Activated gamma-delta T cell treated with anti-CD3 and anti-CD28 coated beads, Interleukin-2, amount 50 U/mL, for 16 hours (primary cell): ENCODE measurements around the gene PLCB2.

Source experiments
- DNase-seq: peaks from one replicate; pipeline ENCODE4 v3.0.0-alpha.2; 2020; ENCODE audit warnings: low read depth

Gene PLCB2

DNA sequence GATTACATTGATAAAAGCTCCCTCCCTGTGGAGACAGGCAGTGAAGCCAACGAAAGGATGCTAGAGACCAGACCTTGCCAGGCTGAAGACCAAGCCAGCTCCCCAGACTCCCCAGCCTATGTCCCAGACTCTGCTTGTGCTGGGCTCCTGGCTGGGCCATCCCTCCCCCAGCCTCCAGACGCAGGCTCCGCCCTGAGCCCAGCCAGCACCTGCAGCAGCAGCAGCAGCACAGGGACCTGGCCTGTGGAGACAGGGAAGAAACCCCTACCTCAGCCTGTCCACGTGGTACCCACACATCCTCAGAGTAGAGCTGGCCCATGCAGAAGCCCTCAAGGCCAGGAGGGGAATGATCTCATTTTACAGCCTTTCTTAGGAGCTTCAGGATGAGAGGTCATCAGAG is 38.1 kb downstream of the PLCB2 start:
- no peak for DNase-seq

DNA sequence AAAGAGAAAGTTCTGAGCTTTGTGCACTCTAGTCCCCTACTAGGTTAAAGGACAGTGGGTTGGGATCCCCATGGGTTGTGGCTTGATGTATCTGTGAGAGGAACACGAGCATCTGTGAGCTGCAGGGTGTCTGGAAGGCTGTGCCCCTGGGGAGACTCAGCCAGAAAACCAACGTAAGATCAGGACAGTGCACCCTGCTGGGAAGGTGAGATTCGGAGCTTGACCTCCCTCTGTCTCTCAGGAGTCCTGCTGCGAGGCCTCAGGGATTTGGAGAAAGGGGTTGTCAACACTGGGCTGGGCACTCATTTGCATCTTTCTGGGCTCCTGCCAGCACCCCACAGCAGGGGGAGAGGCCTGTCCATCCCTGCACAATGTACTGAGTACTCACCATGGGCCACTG is 40.1 kb downstream of the PLCB2 start:
- DNase-seq: no peak

- no peak for DNase-seq
These were observed 40.9 kb downstream of the PLCB2 start for GRCh38 chr15:40266828-40267304.

DNA sequence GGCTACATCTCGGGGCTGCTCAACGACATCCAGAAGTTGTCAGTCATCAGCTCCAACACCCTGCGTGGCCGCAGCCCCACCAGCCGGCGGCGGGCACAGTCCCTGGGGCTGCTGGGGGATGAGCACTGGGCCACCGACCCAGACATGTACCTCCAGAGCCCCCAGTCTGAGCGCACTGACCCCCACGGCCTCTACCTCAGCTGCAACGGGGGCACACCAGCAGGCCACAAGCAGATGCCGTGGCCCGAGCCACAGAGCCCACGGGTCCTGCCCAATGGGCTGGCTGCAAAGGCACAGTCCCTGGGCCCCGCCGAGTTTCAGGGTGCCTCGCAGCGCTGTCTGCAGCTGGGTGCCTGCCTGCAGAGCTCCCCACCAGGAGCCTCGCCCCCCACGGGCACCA is 41.9 kb downstream of the PLCB2 start:
- no peak for DNase-seq

GRCh38 chr15:40265355-40265754 is 42.4 kb downstream of the PLCB2 start:
- DNase-seq: no peak

GRCh38 chr15:40264321-40265153 is 43.2 kb downstream of the PLCB2 start:
- DNase-seq: no peak

DNA sequence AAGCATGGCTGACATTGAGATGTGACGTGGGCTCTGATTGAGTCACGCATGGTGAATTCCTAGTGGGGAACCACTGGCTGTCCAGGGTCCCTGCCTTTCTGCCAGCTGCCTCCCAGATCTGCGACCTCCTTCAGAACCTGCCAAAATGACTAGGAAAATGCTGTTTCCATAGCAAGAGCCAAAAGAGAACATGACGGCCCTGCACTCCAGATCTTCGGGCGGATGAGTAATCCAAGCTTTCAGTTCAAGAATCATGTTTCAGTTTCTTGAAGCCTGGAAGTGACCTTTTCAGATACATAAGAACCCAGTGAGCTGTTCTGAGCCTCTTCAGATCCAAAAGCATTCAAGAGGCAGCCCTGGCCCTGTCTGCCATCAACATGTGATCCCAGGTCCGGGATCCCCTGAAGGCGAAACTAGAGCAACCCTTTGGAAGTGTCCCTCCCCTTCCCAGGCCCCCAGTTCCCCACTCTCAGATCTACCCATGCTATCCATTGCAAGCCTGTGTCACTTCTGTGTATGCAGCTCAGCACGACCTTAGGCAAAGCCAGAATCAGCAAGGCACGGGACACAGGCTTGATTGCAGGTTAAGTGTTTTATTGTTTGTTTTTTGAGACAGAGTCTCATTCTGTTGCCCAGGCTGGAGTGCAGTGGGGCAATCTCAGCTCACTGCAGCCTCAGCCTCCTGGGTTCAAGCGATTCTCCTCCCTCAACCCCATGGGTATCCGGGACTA is 44.5 kb downstream of the PLCB2 start:
- no peak for DNase-seq

DNA sequence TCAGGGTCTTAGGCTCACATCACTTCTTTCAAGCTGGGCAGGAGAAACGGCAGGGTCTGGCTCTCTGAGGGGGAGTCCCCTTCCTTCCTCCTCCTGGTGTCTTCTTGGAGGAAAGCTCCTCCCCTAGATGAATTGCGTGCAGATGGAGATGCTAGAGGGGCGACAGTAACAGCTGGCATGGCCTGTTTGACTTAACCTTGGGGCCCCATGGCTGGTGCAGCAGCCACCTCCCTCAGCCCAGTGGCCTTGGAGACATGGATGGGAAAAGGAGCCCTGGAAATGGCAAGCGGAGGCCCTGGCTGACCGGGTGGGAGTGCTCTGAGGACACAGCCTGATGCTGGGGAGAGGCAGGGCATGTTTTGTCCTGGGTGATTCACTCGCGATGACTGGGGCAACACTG is 48.7 kb downstream of the PLCB2 start:
- no peak for DNase-seq

DNA sequence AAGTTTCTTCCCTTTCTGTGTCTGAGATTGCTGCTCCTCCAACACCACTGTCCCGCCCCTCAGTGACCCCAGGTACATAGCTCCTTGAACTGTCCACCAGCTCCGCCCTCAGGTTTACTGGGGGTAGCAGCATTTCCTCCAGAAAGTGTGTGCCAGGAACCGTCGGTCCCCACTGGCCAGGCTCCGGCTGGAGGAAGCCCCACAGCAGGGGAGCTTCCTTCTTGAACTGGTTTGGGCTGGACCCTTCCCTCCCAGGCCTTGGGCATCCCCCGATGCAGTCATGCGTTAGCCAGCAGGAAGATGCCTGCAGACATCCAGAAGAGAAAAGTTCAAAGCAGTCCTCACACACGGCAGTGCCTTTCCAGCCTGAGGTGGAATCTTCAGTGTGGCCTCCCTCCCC is 49.2 kb downstream of the PLCB2 start:
- no peak for DNase-seq

- no peak for DNase-seq
These were observed 49.9 kb downstream of the PLCB2 start for GRCh38 chr15:40257656-40258450.

- DNase-seq: no peak
These were observed 51.0 kb downstream of the PLCB2 start for GRCh38 chr15:40256638-40257235.

GRCh38 chr15:40255033-40255432 is 52.7 kb downstream of the PLCB2 start:
- no peak for DNase-seq

DNA sequence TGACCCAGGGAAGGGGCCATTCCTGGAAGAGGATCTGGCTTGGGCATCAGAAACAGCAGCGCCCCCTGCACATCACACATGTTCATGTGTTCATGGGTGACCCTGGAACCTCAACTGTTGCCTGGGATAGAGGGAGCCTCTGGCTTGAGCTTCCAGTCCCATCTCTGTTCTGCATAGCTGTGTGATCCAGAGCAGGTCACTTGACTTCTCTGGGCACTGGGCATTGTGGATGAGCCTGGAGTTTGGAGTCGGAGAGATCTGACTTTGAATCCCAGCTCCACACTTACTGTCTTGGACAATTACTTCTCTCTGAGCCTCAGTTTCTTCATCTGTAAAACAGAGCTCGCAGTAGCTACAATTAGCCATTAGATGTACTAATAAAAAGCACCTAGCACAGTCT is 53.3 kb downstream of the PLCB2 start:
- no peak for DNase-seq

DNA sequence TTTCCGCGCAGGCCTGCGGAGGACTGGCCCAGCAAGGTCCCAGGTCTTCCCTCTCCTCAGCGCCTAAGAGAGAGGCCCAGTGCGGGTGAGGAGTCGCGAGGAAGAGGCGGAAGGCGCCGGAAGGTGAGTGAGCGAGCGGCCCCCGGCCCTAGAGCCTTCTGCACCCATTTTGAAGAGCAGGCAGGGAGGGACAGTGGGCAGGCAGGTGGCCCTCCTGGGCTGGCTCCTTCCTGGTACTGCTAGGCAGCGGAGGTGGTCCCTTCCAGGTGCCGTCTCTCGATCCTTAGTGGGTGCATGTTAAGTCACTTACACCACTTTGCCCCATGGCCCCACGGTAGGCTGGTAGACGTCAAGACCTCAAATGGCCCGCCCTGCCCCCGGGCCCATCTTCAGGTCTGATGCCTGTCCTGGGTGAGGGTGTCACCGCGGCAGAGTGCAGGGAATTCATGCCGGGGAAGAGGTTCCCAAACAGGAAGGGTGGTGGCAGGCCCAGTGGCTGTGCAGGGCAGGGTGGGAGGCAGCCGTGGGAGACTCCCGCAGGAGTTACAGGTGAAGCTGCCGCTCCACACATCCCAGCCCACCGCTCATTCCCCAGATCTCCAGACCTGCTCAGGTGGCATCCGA is 54.5 kb downstream of the PLCB2 start:
- no peak for DNase-seq

DNA sequence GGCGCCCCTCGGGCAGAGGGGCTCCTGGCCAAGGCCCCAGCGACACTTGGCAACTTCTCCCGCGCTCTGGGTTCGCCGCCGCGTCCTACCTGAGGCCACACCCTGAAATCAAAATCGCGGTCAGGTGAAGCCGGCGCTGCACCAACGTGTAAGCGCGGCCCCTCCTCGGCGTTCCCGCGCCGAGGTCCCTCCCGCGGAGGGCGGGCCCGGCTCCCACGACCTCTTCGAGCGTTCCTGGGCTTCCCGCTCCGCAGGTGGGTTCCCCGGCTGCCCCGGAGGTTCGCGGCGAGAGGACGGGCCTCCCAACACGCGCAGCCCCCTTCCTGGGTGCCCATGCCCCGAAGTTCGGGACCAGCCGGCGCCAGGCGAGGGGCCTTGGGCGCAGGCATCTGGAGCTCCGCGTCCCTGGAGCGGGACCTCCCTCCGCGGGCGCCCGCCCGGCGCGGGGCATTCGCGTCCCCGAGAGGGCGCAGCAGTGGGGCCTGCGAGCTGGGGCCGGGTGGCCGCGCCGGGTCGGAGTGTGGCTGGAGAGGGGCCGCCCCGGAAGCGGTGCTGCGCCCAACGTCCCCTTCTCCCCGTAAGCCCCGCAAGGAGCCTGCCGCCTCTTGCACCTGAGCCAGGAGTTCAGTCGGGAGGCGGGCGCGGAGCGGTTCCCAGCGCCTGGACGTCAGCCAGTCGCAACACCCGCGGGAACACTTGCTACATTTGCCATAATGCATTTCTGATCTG is 55.1 kb downstream of the PLCB2 start:
- DNase-seq: no peak

GRCh38 chr15:40252141-40252437 is 55.6 kb downstream of the PLCB2 start:
- DNase-seq: no peak

DNA sequence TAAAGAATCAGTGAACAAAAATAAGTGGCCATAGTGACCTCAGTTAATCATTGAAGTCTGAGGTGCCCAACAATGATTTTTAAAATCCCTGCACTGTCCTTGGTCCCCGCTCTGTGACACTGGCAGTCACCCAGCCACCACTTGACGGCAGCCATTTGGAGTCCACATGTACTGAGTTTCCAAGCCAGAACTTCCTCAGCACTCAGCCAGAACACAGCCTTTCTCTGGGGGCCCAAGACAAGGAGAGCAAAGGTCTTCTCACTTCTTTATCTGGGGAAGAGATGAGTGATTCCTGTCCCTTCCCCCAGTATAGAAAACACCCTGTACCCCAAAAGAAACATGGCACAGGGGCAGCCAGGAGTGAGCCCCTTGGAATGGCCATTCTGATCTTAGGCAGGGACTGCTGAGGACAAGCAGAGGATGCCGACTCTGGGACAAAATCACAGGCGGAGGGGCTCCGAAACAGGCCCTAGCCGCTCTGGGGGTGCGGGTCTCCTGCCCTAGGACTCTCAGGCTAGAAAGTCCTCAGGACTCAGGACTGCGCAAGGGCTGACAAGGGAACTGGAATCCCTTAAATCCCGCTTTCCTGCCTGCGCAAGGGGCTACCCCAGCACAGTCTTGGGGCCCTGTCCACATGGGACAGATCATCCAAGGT is 56.1 kb downstream of the PLCB2 start:
- no peak for DNase-seq

- no peak for DNase-seq
These were observed 56.8 kb downstream of the PLCB2 start for GRCh38 chr15:40250771-40251483.

DNA sequence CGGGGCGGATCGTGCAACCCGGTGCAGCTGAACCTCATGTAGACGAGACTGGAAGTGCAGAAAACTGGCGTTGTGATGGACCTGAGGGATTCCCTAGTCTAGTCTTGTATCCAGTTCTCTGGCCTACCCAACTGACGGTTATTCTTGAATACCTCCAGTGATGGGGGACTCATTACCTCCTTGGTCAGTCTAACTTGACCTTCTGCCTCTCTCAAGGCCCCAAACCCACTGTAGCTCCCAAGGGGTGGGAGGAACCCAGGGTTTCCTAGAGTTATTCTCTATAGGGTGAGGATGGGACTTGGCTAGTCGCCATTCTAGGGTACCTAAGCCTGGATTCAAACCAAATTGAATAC is 57.5 kb downstream of the PLCB2 start:
- no peak for DNase-seq
